Measurements from ENCODE around the gene HEMK1.

HEMK1 gene

DNA sequence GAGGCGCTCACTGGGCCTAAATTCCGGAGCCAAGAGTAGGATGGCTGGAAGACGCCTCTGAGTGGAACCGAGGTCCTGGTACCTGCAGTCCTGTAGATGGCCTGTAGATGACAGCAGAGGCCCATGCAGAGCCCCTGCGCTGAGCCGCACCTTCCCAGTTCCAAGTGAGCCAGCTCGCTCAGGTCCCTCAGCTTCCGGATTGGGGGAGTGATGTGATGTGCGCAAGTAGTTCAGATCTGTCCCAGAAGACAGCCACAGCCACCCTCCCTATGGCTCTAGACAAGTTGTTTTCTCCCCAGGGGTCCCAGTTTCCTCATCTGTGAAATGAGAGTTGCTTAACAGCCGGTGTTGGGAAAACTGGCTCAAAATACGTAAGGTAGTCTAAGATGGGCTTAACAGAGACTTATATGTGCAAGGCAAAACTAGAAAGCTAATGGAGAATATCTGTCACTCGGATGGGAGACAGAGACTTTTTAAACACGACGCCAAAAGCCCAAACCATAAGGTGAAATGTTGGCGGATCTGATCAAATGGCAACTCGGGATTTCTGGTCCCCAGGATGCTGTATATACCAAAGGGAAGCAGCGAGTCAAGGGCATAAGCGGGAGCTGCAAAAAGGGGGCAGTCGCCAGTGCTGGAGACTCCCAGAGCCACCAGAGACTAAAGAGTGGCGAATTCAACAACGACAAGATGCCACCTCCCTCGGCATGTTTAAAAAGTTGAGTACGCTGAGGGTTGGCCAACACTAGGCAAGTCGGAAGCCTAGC lies 46.9 kb downstream of the HEMK1 start:
- peak; percentile 79 for DNase-seq

GRCh38 chr3:50616770-50617095 lies 47.4 kb downstream of the HEMK1 start:
- DNase-seq = peak; percentile 89

- DNase-seq = peak; percentile 9
Observed at GRCh38 chr3:50617096-50617791, 47.9 kb downstream of the HEMK1 start, which contains the start of gene MAPKAPK3. Gene MAPKAPK3, plus strand, starts transcription at chr3:50617151. Its CDS starts 415 bp downstream, at chr3:50617566.

- DNase-seq = no peak
Observed at GRCh38 chr3:50617911-50618481, 48.7 kb downstream of the HEMK1 start.

- DNase-seq = no peak
Observed at GRCh38 chr3:50620420-50620819, 51.1 kb downstream of the HEMK1 start.

DNA sequence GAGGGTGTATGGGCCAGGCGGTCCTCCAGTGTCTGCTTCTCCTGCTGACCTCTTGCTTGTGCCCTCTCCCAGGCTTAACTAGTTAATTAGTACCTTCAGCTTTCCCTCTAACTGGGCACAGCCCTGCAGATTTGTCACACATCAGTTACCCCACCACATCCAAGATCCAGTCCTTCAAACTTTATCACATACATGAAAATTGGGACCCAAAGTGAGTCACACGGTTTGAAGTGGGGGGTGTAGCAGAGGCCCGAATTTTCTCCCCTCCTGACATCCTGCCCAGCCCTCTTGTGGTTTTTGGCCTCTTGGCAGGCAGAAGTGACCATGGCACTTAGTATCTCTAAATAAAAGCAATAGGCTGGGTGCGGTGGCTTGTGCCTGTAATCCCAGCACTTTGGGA lies 51.5 kb downstream of the HEMK1 start:
- DNase-seq = no peak

DNA sequence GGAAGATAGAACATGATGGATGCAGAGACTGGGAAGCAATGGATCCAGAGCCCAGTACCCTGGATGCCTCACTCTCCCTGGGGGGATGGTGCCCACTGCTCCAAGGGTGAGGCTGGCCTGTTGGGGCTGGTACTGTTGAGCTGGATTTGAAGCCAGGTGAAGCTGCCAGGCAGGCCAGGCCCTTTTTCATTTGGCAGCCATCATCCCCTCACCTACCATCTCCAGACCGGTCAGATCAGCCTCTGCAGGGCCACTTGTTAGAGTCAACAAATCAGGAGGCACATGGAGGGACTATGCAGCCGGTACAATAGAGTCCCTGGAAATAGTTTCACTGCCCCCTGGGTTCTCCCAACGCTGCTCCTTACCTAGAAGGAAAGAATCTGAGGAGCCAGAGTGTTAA lies 53.6 kb downstream of the HEMK1 start:
- DNase-seq = no peak

DNA sequence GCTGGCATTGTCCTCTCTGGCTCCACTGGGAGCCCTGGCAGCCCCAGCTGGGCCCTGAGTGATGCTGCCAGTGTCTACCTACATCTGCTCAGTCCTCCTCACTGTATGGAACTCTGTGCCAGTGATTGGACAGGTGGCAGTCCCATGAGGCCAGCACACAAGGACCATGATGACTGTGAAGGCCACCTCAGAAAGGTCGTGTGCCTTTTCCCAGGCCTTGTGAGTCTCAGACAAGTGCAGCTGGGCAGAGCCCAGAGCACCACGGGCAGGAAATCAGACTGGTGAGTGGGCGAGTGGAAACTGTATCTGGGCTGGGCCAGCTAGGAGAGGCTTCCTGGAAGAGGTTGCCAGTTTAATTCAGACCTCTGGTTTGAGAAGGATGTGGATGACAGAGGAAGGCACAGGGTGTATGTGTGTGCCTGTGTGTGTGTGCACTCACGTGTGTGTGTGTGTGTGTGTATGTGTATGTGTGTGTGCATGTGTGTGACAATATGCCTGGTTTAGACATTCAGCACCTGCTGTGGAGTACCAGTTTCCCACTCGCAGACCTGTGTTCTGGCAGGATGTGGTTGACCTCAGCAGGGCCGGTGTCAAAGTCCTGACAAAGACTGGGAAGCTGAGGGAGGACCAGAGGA lies 54.6 kb downstream of the HEMK1 start:
- no peak for DNase-seq

DNA sequence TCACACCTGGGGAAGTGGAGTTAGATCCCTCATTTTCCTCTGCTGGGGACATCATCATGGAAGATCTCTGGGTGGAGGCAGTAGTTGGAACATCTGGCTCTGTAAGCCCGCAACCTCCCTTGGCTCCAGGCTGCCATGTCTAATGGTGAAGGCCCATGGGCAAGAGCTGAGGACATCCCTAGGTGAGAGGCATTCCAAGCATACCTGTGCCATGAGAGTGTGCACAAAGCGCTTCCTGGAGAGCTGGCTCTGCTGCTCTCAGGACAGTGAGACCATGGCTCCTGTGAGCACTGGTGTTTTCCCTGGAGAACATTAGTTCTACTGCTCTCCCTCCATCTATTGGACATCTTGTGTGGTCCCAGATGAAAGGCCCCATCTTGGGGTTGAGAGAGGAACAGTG lies 55.3 kb downstream of the HEMK1 start:
- DNase-seq = peak; percentile 18

DNA sequence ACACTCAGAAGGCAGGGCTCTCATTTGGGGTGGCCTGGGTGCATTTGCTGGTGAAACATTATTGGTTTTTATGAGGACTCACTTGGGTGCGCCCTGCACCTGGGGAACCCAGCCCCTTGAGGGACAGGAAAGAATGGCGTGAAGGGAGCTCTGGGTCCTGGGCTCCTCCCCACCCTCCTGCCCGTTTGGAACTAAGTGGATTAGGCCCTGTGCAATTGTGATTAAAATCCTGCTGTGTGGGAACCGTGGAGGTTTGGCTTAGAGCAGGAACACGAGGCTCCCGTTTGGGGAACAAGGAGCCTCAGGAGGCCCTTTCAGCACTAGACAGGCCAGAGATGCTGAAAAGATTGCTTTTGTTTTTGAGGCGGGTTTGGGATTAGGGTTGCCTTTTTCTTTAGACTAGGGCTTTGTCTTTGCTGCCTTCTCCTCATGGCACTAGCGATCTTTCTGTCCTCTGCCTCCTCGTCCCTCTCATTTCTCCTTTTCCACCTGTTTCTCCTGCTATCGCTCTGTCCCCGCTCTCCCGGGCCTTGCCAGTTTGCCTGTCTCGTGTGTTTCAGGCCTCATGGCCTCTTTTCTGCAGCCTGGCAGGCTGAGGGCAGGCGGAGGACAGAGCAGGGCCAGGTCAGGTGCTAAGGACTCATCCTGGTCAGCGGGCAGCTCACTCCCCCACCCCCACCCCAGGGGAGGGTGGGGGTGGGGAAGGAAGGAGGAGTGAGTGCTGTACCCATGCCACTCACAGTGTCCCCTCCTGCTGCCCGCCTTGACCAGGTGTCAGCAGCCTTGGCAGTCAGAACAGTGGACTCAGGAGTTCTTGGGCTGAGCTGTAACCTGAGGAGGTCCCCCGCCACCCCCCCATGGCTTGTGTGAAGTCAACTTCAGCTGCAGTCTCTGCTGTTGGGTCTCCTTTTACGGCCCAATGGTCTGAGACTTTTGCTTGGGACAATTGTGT lies 56.2 kb downstream of the HEMK1 start:
- DNase-seq = no peak

- DNase-seq = no peak
Observed at GRCh38 chr3:50626401-50626800, 57.1 kb downstream of the HEMK1 start.

GRCh38 chr3:50627407-50628051 lies 58.2 kb downstream of the HEMK1 start:
- DNase-seq = peak; percentile 91

- no peak for DNase-seq
Observed at GRCh38 chr3:50628601-50629000, 59.3 kb downstream of the HEMK1 start.

DNA sequence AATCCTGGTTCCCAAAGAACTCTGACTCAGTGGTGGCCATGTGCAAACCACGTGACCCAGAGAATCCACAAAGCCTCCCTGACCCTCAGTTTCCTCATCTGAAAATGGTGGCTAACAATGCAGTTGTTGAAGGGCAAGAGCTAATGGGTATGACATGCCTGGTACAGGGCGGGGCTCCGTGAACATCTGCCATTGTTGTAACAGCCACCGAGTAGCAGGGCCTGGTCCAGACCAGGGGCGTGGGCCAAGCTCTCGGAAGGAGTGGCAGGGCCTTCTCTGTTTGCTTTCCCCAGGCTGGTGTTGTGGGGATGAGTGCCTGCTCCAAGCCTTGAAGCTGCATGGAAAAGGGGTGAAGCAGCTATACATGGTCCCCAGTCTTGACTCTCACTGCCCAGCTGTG lies 61.1 kb downstream of the HEMK1 start:
- no peak for DNase-seq

- no peak for DNase-seq
Observed at GRCh38 chr3:50630877-50631276, 61.6 kb downstream of the HEMK1 start.

DNA sequence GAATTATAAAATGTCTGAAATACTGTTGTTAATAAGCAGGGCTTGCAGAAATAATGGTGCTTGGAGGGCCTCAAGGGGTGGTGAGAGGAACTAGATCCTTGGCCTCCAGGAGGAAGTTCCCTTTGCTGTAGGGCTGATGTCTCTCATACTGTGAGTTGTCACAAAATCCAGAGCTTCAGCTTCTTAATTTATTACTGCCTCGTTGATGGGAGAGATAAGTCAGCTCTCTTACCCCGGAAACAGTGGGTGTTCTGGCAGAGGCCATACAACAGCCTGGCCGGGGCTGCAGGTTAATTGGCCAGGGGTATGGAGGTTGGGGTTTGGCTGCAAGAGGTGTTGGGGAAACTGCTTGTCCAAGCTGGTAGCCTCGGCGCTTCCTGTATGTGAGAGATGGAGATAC lies 63.1 kb downstream of the HEMK1 start:
- DNase-seq = no peak

DNA sequence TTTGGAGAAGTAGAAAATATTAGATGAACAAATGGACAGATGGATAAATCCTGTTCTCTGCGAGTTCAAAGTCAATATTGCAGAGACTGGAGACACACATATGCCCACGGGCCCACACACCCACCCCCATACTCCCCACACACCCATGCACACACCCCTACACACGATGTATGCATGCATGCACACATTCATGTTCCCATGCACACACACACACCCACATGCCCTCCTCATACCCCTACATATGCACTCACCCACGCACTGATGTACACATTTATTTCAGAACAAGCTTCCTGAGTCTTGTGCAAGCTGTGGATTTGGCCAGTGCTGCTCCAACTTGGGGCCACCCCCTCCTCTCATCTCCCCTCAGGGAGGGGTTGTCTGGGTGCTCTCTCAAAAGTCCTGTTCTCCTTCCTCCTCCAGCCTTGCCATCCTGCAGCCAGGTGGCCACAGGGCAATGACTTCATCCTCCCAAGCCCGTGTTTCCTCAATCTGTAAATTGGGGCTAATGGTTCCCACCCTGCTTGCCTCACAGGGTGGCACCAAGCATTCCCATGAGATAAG lies 64.0 kb downstream of the HEMK1 start:
- DNase-seq = no peak

DNA sequence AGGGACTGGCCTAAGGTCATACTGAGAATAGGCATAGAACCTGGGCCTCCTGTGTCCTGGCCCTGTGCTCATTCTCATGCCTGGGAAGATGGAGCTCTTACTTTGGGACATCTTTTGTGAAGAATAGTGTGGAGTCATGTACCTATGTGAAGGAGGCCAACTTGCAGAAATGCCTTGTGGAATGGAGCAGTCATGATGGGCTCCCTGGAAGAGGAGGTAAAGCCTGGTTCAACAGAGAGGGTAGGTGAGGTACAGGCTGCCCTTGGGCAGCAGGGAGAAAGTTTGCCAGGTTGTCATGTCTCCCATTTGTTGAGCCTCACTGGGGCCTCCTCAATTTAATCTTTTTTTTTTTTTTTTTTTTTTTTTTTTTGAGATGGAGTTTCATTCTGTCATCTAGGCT lies 65.7 kb downstream of the HEMK1 start:
- DNase-seq = no peak

DNA sequence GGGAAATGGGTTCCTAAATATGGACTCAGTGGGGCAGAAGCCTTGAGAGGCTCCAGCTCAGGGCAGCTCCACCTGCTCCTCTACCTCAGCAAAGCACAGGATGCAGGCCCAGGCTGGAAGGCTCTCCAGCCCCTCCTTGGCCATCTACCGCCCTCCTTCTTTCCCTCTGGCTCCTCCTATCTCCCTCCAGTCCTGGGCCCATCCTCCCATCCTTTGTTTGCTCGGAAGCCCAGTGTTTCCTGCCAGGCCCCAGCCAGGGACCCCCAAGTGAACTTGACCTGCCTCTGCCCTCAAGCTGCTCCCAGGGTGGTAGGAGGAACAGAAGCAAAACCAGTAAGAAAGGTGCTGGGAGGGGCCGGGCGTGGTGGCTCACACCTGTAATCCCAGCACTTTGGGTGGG lies 67.7 kb downstream of the HEMK1 start:
- DNase-seq = no peak

DNA sequence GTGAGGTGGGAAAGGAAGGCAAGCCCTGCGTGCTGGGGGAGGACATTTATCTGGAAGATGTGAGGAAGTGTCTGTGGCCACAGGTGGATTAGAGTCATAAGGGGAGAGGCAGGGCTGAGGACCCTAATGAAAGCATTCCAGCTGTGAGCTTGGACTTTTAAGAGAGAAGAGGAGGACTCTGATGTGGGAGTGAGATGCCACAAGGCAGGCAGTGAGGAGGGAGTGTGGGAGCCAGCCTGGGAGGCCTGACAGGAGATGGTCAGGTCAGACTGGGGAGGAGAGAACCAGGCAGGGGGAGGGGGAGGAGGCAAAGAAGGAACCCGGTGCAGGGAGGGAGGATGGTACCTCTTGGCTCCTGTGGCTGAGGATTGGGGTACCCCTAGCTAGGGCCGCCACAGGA lies 68.6 kb downstream of the HEMK1 start:
- no peak for DNase-seq

- peak; percentile 74 for DNase-seq
Observed at GRCh38 chr3:50639055-50639494, 69.8 kb downstream of the HEMK1 start.

All from fibroblast of skin of back (primary cell).